Inferior parietal cortex (tissue), 1 donor: ENCODE results near the gene MELTF.

Source experiments
- DNase-seq: peaks from one replicate; pipeline ENCODE4 v3.0.0-alpha.2; 2016; ENCODE audit errors: extremely low spot score

Gene MELTF

DNA sequence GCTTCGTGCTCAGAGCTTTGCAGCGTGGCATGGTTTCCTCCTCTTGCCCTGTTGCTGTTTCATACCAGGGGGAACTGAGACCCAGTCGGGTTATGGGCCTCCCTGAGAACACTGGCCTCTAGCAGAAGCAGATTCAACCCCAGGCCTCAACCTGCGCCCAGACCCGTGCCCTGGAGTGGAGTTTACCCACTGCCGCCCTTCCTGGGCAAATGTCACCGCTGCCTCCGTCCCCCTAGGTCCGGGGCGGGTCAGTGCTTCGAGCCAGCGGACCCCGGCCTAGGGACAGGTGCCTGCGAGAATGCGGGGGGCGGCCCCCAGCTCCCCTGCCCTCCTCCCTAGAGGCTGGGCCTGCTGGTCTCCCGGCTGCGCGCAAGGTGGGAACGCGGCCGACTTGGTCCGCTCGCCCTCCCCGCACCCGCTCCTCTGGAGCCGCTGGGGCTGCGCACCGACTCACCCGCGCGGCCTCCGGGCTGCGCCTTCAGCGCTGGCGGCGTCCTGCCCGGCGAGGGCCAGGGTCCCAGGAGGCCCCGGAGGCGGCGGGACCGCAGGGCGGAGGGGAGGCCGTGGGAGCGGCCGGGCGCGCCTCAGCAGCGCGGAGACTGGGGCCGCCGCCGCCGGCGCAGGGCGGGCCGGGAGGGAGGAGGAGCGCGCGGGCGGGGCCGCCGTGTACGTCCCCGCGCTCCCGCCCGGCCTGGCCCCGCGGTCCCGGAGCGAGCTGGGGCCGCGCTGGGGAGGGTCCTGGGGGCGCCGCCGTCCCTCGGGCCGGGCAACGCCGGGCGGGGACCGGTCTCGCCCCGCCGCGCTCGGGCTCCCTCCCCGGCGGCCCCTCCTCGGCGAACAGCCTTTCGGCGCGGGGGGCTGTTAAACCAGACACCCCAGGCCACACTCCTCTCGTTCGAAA lies 61.1 kb downstream of the MELTF start, which contains the start of gene PIGZ:
PIGZ (minus strand) TSS at position 601 of the 901 bp plus-strand sequence. CDS start 16,802 bp downstream, outside the sequence.
- DNase-seq, result no peak

- no peak for DNase-seq
These were observed 62.0 kb downstream of the MELTF start for GRCh38 chr3:196967412-196968232.

GRCh38 chr3:196966526-196967401 lies 62.9 kb downstream of the MELTF start:
- DNase-seq, result no peak

- DNase-seq, result no peak
These were observed 63.8 kb downstream of the MELTF start for GRCh38 chr3:196965804-196966173.

DNA sequence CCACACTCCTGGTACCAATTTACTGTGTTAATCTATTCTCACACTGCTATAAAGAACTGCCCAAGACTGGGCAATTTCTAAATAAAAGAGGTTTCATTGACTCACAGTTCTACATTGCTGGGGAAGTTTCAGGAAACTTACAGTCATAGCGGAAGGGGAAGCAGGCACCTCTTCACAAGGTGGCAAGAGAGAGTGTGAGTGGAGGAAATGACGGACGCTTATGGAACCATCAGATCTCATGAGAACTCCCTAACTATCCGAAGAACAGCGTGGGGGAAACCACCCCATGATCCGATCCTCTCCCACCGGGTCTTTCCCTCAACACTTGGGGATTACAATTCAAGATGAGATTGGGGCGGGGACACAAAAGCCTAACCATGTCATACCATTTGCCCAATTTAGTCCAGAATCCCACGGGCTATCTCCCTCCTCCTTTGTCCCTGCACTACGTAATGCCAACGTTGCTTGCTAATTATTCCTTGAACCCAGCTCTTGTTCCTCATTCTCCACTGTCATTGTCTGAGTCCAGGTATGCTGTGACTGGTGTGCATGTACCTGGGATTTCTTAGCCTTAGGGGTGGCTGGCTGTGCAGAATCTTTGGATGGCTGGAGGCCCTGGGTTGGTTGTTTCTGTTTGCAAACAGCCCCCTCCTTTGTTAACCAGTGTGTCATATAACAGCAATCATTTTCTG lies 64.4 kb downstream of the MELTF start:
- no peak for DNase-seq

DNA sequence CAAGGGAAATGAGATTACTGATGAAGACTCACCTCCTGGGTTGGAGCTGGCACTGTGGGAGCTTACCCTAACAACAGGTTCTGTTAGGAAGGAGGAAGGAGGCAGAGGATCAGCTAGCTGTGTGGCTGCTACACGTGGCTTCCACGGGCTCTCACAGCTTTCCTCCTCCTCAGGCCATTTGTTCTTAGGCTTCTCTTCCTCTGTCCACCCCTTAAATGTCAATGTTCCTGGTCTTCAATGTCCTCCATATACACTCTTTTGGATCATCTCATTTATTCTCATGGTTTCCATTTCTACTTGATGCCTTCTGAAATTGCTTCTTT lies 66.0 kb downstream of the MELTF start:
- no peak for DNase-seq

GRCh38 chr3:196962930-196963630 lies 66.5 kb downstream of the MELTF start:
- no peak for DNase-seq

GRCh38 chr3:196962108-196962929 lies 67.3 kb downstream of the MELTF start:
- DNase-seq, result no peak

DNA sequence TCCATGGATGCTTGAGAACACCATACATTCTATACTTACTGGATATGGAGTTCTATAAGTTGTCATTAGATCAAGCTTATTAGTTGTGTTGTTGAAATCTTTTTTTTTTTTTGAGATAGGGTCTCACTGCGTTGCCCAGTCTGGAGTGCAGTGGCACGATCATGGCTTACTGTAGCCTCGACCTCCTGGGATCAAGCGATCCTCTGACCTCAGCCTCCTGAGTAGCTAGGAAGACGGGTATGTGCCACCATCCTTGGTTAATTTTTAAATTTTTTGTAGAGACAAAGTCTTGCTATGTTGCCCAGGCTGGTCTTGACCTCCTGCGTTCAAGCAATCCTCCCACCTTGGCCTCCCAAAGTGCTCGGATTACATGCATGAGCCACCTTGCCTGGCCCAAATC lies 74.8 kb downstream of the MELTF start:
- no peak for DNase-seq
